Gastroesophageal sphincter (tissue), 3 donors: ENCODE data around the gene COL11A2.

Experiments
- CTCF ChIP-seq, 4 experiments: fragments of 200-600 bp in 2 of 4; fragments of 450-650 bp in 2 of 4; sonication (generic) in 1 of 4; IDR thresholded peaks; one replicate each; pipeline ENCODE4 v1.5.1; 2017 to 2019; ENCODE audit warnings: antibody characterized with exemption in 4 of 4, mild to moderate bottlenecking in 2 of 4, moderate library complexity in 2 of 4
- POLR2A ChIP-seq, 2 donors: fragments of 450-650 bp; IDR thresholded peaks; one replicate each; pipeline ENCODE4 v1.6.1; 2017; ENCODE audit warnings: antibody characterized with exemption in 2 of 2, mild to moderate bottlenecking in 2 of 2, moderate library complexity in 1 of 2

GRCh38 chr6:33164176-33164575 lies 28.1 kb downstream of the COL11A2 start:
- TF ChIP-seq CTCF (IDR thresholded peaks at IDR 0.05) (no peak), POLR2A (IDR thresholded peaks at IDR 0.05) (no peak)
